ENCODE measurements around the gene SHC3.

SHC3 gene

DNA sequence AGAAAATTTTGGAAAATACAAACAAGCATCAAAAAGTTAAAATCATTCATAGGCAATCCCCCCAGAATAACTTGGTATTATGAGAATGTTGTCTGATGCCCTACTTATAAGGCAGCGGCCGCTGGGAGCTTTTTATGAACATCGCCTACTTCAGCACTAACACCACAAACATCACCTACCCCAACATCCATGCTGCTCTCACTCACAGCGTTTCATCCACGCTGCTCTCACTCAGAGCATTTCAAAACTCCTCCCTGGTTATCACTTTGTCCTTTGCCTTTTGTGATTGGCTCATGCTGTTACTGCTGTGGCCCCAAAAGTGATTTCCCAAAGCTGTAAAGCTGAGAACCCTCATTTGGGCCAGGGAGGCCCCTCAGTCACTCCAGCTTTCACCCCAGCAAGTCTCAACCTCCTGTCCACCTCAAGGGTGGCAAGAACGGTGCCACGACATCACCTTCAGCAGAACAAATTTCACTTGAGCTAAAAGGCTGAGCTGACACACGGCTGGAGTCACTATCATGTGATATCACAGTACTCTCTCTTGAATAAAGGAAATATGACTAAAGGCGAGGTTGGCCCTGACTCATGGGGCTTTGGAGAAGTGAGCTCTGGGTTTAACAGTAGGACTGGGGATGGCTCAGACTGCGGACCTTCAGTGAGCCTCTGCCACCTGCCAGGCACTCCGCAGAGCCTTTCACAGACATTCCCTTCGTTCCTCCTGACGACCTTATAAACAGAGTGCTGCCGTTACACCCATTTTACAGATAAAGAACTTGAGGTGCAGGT, 25.2 kb downstream of the SHC3 start:
- no peak for DNase-seq

DNA sequence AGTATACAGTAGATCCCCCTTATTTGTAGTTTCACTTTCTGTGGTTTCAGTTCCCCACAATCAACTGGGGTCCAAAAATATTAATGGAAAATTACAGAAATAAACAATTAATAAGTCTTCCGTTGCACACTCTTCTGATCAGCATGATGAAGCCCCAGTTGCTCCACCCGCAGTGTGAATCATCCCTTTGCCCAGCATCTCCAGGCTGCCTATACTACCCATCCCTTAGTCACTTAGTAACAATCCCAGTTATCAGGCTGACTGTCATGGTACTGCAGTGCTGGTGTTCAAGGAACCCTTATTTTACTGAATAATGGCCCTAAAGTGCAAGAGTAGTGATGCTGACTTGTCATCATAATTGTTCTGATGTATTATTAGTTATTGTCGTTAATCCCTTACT, 28.9 kb downstream of the SHC3 start:
- DNase-seq, result no peak

DNA sequence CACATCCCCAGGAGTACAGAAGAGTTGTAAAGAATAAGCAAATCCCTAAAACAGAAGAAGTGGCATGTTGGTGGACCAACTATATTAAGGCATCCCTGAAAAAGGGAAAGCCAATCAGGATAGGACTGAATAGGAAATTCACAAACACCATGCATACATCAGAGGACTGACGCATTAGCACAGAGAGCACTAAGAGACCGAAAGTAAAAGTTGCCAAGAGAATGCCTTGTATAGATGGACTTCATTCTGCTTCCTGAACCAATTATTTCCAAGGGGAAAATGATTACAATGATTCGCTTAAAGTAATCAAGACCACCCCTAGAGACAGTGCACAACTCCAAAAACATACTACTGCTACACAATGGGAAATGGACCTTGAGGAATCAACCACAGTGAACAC, 33.5 kb downstream of the SHC3 start:
- DNase-seq, result no peak

DNA sequence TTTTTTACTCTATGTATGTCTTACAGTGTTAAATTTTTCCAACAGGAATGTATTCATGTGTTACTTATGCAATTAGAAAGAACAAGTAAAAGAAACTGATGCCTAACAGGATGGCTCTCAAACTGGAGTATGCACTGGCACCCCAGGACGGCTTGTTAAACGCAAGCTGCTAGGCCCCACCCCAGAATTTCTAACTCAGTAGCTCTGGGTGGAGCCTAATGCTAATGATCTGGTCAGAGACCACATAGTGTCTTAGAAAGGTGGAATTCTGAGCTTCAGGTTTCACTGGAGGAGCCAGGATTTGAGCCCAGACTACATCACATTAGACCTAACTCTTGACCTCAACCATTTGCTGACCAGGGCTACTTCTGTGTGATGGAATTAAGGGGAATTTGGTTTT, 34.4 kb downstream of the SHC3 start:
- no peak for DNase-seq

DNA sequence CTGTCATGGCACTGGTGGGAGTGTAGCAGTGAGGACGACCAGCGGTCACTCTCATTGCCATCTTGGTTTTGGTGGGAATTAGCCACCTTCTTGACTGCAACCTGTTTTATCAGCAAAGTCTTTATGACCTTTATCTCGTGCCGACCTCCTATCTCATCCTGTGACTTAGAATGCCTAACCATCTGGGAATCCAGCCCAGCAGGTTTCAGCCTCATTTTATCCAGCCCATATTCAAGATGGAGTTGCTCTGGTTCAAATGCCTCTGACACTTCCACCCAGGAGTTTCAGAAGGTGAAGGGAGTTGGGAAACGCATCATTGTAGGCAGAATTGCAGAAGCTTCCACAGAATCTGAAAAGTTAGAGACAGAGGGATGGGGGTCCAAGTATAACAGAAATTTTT, 35.4 kb downstream of the SHC3 start:
- DNase-seq, result no peak

DNA sequence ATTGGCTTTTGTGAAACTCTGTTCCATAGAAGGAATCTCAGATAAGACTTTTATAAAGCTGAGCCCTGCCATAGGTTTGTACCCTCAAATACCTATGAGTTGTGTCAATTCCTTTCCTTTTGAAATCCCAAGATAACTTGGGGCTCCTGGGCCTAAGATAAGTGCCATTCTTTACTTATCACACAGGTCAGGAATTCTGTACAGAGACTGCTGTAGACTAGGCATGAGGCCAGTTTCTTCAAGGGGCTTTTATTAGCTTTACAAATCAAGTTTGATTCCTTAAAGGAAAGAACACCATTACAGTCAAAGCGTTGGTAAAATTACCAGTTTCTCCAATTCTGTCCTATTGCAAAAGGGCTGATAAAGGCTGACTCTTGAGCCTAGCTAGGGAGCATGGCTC, 39.2 kb downstream of the SHC3 start:
- DNase-seq, result no peak

DNA sequence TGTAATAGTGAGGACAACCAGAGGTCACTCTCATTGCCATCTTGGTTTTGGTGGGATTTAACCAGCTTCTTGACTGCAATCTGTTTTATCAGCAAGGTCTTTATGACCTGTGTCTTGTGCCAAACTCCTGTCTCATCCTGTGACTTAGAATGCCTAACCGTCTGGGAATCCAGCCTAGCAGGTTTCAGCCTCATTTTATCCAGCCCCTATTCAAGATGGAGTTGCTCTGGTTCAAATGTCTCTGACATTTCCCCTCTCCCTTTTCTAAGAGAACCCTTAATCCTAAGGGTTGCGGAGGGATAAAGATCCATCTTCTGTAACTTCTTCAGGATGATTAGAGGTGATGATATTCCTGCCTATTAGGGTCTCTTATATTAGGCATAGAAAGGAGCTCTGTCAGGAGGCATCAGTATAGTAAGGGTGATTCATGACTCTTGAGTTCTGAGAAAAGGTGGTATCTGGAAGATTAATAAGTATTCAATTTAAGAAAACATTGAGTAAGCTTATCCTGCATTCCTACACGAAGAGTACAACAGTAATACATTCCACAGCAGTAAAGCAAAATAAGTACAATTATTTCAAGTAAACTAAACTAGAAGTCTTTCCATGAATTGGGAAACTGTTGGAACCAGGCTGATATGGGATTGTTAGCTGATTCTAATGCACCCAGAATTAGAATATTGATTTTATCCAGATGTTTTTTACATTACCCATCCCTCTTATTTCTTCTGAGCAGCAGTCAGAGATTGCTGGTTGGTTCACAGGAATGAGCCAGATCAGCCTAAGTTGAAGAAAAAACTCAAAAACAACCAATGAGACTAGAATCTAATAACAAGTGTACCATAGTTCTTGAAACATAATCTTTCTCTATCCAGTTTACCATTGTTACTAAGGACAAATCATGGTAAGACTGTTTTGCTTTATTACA, 39.9 kb downstream of the SHC3 start:
- DNase-seq, result no peak

DNA sequence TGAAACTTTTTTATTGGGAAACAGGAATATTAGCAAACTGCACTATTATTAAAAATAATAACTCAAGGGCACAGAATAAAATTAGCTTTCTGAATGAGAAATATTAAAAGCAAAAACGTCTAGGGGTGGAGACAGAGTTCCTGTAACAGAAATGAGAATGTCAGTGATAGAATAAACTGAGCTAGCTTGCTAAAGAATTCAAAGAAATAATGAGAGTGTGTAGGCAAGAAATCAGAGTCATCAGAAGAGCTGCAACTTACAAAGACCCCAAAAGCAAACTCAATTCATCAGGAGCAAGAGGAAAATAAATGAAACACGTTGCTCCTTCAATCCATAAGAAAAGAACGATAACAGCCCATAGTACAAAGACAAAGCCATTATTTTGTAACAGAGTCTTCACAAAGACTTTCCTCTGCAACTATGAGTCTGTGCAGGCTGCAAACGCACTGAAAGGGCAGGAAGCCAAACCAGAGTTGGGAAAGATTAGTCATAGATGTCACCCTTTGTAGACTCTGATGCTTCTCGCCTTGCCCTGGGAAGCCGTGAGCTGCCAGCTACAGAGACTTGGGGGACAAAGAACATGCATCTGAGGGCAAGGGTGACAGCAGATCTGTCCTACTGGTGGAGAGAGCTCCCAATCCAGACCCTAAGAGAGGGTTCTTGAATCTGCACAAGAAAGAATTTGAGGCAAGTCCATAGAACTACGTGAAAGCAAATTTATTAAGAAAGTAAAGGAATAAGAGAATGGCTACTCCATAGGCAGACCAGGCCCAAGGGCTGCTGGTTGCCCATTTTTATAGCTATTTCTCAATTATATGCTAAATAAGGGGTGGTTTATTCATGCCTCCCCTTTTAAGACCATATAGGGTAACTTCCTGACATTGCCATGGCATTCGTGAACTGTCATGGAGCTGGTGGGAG, 40.8 kb downstream of the SHC3 start:
- DNase-seq, result no peak

DNA sequence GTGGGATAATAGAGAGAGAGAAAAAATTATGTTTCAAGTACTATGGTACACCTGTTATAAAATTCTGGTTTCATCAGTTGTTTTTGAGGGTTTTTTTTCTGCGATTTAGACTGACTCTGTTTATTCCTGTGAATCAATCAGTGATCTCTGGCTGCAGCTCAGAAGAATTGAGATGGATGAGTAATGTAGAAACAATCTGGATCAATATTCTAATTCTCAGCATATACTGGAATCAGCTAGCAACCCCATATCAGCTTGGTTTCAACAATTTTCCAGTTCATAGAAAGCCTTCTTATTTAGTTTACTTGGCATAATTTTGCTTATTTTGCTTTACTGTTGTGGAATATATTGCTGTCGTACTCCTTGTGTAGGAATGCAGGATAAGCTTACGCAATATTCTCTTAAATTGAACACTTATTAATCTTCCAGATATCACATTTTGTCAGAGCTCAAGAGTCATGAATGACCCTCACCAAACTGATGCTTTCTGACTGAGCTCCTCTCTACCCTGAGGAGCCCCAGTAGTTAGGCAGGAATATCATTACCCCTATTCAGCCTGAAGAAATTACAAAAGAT, 42.9 kb downstream of the SHC3 start:
- no peak for DNase-seq

DNA sequence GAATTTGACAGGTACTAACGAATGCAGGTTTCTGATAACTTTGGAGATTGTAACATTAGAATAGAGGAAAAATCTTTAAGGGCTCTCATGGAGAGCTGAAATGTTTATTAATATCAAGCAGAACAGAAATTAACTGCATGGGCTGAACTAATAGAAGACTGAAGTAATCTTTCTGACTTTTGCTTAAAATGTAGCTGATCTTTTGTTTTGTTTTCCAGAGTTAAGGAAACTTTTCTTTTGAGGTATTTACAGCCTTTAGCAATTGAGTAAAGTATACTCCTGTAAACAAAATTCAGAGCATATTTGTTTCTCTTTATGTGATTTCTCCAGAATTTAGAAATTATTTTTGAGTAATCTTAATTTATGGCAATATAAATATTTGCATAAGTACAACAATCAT, 43.9 kb downstream of the SHC3 start:
- no peak for DNase-seq

DNA sequence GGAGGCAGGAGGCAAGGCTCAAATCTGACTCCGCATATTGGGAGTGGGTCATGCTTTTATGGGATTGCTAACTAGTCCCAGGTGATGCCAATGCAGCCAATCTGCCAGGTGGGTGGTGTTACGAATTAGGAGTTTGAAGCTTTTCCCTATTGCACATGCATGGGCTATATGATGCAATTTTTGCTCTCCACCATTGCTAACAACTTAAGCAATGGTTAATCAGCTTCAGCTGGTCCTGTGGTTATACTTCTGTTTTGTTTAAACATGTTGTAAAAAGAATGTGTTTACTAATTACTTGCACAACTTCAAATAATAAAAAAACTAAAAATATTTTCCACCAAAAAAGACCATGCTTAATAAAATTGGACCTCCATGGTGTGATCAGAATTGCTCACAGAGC, 55.7 kb downstream of the SHC3 start:
- no peak for DNase-seq

DNA sequence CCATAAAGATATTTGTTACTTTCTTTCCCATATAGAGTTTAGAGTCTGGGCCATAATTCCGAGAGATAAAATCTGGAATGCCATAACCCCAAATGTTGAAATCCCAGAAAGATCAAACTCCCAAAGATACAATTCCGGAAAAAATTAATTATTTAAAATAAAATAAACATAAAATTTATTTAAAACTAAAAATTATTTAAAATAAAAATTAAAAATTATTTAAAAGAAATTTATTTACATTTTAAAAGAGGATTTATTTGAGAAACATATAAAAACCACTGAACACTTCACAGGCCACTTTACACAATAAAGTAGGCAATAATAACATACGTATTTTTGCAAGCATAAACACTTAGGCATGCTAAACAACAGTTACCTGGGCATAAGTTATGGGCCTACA, 57.9 kb downstream of the SHC3 start:
- DNase-seq, result no peak

DNA sequence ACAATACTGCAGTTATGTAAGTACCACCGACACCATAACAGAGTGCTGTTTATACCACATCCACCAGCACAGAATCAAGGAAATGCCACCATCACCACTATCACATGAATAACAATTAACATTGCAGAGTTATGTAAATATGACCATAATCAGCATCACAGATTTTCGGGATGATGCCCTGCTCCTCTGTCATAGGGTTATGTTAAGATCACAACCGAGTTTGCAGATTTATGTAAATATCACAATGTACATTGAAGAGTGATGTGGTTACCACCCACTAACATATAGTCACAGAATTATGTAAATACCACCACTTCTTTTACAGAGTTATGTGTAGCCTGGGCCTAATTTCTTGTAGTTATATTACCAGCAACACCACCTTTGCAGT, 61.8 kb downstream of the SHC3 start:
- no peak for DNase-seq

DNA sequence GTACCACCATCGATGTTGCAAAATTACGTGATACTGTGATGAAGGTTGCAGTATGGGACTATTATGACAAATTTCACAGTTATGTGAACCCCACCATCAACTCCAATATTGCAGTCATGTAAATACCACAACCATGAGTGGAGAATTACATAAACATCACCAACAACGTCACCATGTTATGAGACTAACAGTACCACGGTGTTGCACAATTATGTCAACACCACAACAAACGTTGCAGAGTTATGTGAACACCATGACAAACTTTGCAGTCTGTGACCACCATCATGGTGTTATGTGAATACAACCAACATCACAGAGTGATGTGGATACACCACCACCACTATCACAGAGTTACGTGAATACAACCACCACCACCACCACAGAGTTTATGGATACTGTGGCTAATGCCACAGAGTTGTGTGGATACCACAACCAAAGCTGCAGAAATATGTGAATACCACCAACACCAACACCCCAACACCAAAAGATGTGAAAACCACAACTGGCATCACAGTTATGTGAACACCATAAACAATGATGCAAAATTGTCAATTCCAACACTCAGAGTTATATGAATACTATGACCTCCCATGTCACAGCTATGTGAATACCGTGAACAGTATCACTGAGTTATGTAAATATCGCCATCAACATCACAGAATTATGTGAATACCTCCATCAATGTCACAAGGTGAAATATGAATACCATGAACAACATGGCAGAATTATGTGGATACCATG, 62.4 kb downstream of the SHC3 start:
- DNase-seq, result no peak

DNA sequence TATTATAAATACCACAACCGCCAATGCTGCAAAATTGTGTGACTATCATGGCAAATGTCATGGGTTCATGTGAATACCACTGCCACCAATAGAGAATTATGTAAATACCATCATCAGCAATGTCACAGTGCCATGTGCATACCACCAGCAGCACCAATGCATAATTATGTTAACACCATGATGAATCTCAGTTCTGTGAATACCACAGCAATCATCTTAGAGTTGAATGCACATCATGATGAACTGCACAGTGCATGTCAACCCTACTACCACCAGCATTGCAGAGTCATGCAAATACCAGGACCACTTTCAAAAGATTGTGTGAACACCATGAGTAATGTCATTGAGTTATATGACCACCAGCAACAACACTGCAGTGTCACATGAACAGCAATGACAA, 63.2 kb downstream of the SHC3 start:
- no peak for DNase-seq

DNA sequence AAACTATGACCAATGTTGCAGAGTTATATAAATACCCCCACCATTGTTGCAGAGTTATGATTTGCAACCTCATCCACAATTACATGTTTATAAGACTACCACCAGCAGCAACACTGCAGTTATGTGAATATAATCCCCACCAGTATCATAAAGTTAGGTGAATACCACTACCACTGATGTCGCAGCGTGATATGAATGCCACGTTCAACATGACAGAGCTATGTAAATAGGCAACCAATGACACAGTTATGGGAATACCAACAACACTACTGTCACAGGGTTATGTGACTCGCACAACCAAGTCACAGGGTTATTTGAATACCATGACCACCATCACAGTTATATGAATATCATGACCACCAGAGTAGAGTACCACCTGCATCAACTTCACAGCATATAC, 63.9 kb downstream of the SHC3 start:
- no peak for DNase-seq

DNA sequence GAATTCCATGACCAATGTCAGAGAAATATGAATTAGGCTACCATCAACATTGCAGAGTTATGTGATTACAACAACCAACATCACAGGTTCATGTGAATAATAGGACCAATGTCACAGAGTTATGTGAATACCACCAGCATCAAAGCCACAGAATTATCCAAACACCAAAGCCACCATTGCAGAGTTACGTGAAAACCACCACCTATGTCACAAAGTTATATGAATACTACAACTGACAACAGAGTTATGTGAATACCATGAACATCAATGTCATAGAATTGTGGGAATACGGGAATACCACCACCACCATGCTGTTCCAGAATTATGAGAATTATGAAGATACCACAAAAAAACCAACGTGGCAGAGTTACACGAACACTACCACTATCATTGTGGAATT, 64.8 kb downstream of the SHC3 start:
- DNase-seq, result no peak

DNA sequence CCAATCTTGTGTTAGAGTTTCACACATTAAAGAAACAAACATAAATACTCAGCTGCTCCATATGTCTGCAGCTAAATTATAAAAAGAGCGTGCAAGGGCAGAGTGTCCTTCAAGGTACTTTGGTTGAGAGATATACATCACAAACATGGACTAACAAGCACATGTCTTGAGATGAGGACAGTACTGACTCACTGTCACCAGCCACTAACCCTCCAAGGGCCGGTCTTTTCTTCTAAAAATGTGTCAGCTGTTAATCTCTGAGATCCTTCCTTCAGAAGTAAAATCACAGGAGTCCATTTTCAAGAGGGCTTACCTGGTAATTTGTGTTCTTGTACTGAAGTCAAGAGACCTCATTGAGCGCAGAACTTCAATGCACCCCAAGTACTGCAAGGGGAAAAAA, 66.4 kb downstream of the SHC3 start:
- DNase-seq, result no peak

DNA sequence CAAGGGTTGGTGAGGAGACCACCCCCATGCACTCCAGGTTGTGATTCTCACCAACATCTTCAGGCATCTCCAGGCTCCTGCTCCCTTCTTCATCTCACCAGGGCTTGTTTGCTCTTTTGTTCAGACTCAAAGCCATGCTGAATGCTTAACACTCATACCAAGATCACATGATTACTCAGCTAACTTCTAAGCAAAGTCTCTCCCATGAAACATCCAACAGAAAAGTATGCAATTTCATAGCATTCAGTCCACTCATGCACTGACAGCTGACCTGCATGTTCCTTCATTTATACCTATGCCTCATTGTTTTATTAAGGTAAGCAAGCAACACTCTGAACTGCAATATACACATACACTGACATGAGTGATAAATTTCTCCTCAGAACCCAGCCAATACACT, 69.0 kb downstream of the SHC3 start:
- no peak for DNase-seq

DNA sequence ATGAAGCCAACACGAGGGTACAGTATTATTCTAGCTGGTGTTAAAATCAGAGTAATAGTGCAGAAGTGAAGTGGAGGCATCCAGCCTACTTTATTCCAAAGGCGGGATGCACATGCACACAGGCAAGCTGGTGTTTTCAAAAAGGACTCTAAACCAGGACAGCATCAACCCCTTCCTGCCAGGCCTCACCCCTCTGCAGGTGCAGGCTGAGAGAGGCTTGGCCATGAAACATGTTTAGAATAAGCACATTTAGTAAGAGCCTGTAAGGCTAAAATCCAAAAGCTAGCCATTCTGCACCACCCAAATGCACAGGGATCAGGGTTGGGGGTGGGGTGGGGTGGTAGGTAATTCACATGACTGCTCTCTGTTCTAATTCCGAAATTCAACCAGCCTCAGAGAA, 71.2 kb downstream of the SHC3 start:
- DNase-seq, result no peak

DNA sequence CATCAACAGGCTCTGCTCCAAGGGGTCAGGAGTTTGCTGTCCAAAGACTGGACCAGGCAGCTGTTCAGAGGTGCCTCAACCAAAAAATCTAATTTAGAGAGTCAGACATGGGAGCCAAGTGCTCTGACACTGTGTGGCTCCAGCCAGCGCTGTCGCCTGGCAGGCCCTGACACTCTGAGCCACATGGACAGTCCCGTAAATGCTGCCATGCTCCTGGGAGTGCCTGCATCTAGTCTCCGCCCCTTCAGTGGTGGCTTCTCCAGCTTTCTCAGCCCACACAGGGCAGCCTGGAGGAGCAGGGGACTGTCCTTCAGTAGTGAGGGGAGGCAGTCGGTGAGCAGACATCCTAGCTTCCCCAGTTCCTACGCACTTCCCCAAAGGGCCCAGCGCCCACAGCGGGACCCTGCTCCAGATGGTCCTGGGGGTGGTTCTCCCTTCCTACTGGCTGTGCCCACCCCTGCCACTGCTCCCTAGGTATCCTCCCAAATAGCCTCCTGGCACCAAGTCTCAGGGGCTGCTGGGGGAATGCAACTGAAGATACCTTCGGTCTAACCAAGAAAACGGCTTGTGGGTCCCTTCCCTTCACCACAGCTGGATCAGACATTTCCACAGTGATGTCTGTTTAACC, 72.3 kb downstream of the SHC3 start:
- DNase-seq, result no peak

DNA sequence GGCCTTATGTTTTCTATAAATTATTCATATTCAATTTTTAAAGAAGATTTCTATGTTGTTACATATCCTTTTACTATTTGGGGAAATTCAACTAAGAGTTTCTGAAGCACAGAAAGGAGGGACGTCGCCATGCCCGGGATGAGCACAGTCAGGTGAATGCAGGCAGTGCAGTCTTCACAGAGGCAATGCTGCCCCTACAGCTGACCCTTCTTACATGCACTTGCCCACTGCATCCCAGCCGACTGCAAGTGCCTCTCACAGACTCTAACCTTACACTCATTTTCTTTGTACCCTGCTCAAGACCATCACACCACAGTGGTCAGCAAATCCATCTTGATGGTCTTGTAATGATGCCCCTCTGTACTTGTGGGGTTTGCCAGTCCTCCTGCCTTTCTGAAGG, 73.8 kb downstream of the SHC3 start:
- no peak for DNase-seq
